SK-N-SH treated with all-trans-retinoic acid at 6 μM for 48 hours (cell line): ENCODE data around the gene KLRC2.
"Not testable (repeated sequence)": the region's sequence is repeated elsewhere in the genome, so short reads cannot be mapped to it uniquely, and the experiment has no call there.

Experiments
- ATAC-seq: fragments of 200-7000 bp; cut with Tn5 transposase; 3 replicates; pipeline ENCODE4 v1.9.1; 2020; ENCODE audit warnings: mild to moderate bottlenecking, moderate library complexity
- ARNTL ChIP-seq: fragments of 450-650 bp; formaldehyde crosslinking; IDR thresholded peaks from 2 replicates; pipeline ENCODE4 v1.5.0; 2020; ENCODE audit warnings: low read depth, mild to moderate bottlenecking, moderate library complexity, borderline replicate concordance
- BACH2 ChIP-seq: fragments of 250-450 bp; sonication (Bioruptor Pico); IDR thresholded peaks from 2 replicates; pipeline ENCODE4 v1.9.0; 2021; ENCODE audit warnings: mild to moderate bottlenecking, borderline replicate concordance
- CSDC2 ChIP-seq: fragments of 250-450 bp; sonication (Bioruptor Pico); IDR thresholded peaks from 2 replicates; pipeline ENCODE4 v1.5.0; 2020; ENCODE audit warnings: mild to moderate bottlenecking, moderate library complexity
- ESRRG ChIP-seq: fragments of 250-450 bp; sonication (Bioruptor Pico); IDR thresholded peaks from 2 replicates; pipeline ENCODE4 v1.6.1; 2021; ENCODE audit warnings: mild to moderate bottlenecking
- GLIS3 ChIP-seq: fragments of 250-450 bp; sonication (Bioruptor Pico); IDR thresholded peaks from 2 replicates; pipeline ENCODE4 v1.5.0; 2020; ENCODE audit warnings: mild to moderate bottlenecking, moderate library complexity
- ISL1 ChIP-seq: fragments of 250-450 bp; sonication (Bioruptor Pico); IDR thresholded peaks from 2 replicates; pipeline ENCODE4 v2.1.2; 2022; ENCODE audit warnings: mild to moderate bottlenecking, moderate library complexity
- PPARA ChIP-seq: fragments of 250-450 bp; sonication (Bioruptor Pico); IDR thresholded peaks from 2 replicates; pipeline ENCODE4 v1.5.0; 2020; ENCODE audit warnings: mild to moderate bottlenecking, borderline replicate concordance
- RARB ChIP-seq: fragments of 250-450 bp; sonication (Bioruptor Pico); IDR thresholded peaks from 2 replicates; pipeline ENCODE4 v1.8.0; 2021; ENCODE audit warnings: mild to moderate bottlenecking, moderate library complexity
- SNAI2 ChIP-seq: fragments of 250-450 bp; sonication (Bioruptor Pico); IDR thresholded peaks from 2 replicates; pipeline ENCODE4 v1.5.0; 2020; ENCODE audit warnings: mild to moderate bottlenecking, moderate library complexity
- TCF4 ChIP-seq: fragments of 250-450 bp; sonication (Bioruptor Pico); IDR thresholded peaks from 2 replicates; pipeline ENCODE4 v1.8.0; 2021; ENCODE audit warnings: mild to moderate bottlenecking, moderate library complexity, borderline replicate concordance
- ZC3H10 ChIP-seq: fragments of 250-450 bp; sonication (Bioruptor Pico); IDR thresholded peaks from 2 replicates; pipeline ENCODE4 v1.5.1; 2021; ENCODE audit warnings: mild to moderate bottlenecking, moderate library complexity
- ZFP3 ChIP-seq: fragments of 250-450 bp; sonication (Bioruptor Pico); IDR thresholded peaks from 2 replicates; pipeline ENCODE4 v1.5.0; 2020; ENCODE audit warnings: mild to moderate bottlenecking, moderate library complexity
- ZFP30 ChIP-seq: fragments of 450-650 bp; formaldehyde crosslinking; IDR thresholded peaks from 2 replicates; pipeline ENCODE4 v1.5.0; 2022; ENCODE audit warnings: mild to moderate bottlenecking, moderate library complexity
- ZNF70 ChIP-seq: fragments of 450-650 bp; formaldehyde crosslinking; IDR thresholded peaks from 2 replicates; pipeline ENCODE4 v1.5.0; 2020; ENCODE audit warnings: mild to moderate bottlenecking, moderate library complexity
- ZNF8 ChIP-seq: fragments of 450-650 bp; formaldehyde crosslinking; IDR thresholded peaks from 2 replicates; pipeline ENCODE4 v1.5.0; 2020; ENCODE audit warnings: mild to moderate bottlenecking, moderate library complexity
- TF ChIP-seq, protein P1 (sequence below): fragments of 250-450 bp; sonication (Bioruptor Pico); IDR thresholded peaks from 2 replicates; pipeline ENCODE4 v1.8.0; 2021; ENCODE audit warnings: low read depth, mild to moderate bottlenecking, moderate library complexity, borderline replicate concordance
- TF ChIP-seq, protein P2 (sequence below): fragments of 250-450 bp; sonication (Bioruptor Pico); IDR thresholded peaks from 2 replicates; pipeline ENCODE4 v1.5.1; 2021; ENCODE audit warnings: mild to moderate bottlenecking, moderate library complexity
- TF ChIP-seq, protein P3 (sequence below): fragments of 250-450 bp; sonication (Bioruptor Pico); IDR thresholded peaks from 2 replicates; pipeline ENCODE4 v1.8.0; 2020; ENCODE audit warnings: mild to moderate bottlenecking, moderate library complexity, borderline replicate concordance
- TF ChIP-seq, protein P4 (sequence below): fragments of 250-450 bp; sonication (Bioruptor Pico); IDR thresholded peaks from 2 replicates; pipeline ENCODE4 v1.5.1; 2020; ENCODE audit warnings: low read depth, mild to moderate bottlenecking, moderate library complexity
- TF ChIP-seq, protein P5 (sequence below): fragments of 250-450 bp; sonication (Bioruptor Pico); IDR thresholded peaks from 2 replicates; pipeline ENCODE4 v1.5.0; 2020; ENCODE audit warnings: mild to moderate bottlenecking, moderate library complexity

Gene KLRC2

DNA sequence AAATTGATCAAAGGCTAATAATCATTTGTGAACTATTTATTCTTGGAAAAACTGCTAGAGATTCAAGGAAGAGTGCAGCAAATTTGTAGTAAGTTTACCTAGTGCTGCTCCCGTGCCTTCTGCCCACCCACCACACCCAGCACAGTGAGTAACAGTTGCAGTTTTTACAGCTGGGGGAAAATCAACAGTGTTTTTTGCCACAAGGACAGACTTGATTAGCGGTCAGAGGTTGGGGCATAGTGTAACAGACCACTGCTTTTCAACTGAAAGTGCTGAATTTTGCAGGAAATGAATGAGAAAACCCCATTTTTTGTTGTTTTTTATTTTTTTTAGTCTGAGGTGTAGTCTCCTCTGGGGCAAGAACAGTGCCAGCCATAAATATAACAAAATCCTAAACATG, 38.5 kb downstream of the KLRC2 start:
- ATAC-seq: no peak
- TF ChIP-seq ESRRG (CRISPR knock-in tag) (no peak), ZFP30 (CRISPR knock-in tag) (no peak), PPARA (CRISPR knock-in tag) (no peak), SNAI2 (no peak), GLIS3 (no peak), ZC3H10 (CRISPR knock-in tag) (no peak), ZNF70 (CRISPR knock-in tag) (no peak), RARB (CRISPR knock-in tag) (no peak), ARNTL (no peak), ZFP3 (CRISPR knock-in tag) (no peak), ISL1 (CRISPR knock-in tag) (no peak), ZNF8 (CRISPR knock-in tag) (no peak), TCF4 (CRISPR knock-in tag) (no peak), CSDC2 (CRISPR knock-in tag) (no peak)
- TF ChIP-seq, protein P1, sequence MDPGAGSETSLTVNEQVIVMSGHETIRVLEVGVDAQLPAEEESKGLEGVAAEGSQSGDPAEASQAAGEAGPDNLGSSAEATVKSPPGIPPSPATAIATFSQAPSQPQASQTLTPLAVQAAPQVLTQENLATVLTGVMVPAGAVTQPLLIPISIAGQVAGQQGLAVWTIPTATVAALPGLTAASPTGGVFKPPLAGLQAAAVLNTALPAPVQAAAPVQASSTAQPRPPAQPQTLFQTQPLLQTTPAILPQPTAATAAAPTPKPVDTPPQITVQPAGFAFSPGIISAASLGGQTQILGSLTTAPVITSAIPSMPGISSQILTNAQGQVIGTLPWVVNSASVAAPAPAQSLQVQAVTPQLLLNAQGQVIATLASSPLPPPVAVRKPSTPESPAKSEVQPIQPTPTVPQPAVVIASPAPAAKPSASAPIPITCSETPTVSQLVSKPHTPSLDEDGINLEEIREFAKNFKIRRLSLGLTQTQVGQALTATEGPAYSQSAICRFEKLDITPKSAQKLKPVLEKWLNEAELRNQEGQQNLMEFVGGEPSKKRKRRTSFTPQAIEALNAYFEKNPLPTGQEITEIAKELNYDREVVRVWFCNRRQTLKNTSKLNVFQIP (CRISPR knock-in tag): no peak
- TF ChIP-seq, protein P2, sequence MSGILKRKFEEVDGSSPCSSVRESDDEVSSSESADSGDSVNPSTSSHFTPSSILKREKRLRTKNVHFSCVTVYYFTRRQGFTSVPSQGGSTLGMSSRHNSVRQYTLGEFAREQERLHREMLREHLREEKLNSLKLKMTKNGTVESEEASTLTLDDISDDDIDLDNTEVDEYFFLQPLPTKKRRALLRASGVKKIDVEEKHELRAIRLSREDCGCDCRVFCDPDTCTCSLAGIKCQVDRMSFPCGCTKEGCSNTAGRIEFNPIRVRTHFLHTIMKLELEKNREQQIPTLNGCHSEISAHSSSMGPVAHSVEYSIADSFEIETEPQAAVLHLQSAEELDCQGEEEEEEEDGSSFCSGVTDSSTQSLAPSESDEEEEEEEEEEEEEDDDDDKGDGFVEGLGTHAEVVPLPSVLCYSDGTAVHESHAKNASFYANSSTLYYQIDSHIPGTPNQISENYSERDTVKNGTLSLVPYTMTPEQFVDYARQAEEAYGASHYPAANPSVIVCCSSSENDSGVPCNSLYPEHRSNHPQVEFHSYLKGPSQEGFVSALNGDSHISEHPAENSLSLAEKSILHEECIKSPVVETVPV (CRISPR knock-in tag): no peak
- TF ChIP-seq, protein P3, sequence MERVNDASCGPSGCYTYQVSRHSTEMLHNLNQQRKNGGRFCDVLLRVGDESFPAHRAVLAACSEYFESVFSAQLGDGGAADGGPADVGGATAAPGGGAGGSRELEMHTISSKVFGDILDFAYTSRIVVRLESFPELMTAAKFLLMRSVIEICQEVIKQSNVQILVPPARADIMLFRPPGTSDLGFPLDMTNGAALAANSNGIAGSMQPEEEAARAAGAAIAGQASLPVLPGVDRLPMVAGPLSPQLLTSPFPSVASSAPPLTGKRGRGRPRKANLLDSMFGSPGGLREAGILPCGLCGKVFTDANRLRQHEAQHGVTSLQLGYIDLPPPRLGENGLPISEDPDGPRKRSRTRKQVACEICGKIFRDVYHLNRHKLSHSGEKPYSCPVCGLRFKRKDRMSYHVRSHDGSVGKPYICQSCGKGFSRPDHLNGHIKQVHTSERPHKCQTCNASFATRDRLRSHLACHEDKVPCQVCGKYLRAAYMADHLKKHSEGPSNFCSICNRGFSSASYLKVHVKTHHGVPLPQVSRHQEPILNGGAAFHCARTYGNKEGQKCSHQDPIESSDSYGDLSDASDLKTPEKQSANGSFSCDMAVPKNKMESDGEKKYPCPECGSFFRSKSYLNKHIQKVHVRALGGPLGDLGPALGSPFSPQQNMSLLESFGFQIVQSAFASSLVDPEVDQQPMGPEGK: no peak
- TF ChIP-seq, protein P4, sequence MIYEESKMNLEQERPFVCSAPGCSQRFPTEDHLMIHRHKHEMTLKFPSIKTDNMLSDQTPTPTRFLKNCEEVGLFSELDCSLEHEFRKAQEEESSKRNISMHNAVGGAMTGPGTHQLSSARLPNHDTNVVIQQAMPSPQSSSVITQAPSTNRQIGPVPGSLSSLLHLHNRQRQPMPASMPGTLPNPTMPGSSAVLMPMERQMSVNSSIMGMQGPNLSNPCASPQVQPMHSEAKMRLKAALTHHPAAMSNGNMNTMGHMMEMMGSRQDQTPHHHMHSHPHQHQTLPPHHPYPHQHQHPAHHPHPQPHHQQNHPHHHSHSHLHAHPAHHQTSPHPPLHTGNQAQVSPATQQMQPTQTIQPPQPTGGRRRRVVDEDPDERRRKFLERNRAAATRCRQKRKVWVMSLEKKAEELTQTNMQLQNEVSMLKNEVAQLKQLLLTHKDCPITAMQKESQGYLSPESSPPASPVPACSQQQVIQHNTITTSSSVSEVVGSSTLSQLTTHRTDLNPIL (CRISPR knock-in tag): no peak
- TF ChIP-seq, protein P5, sequence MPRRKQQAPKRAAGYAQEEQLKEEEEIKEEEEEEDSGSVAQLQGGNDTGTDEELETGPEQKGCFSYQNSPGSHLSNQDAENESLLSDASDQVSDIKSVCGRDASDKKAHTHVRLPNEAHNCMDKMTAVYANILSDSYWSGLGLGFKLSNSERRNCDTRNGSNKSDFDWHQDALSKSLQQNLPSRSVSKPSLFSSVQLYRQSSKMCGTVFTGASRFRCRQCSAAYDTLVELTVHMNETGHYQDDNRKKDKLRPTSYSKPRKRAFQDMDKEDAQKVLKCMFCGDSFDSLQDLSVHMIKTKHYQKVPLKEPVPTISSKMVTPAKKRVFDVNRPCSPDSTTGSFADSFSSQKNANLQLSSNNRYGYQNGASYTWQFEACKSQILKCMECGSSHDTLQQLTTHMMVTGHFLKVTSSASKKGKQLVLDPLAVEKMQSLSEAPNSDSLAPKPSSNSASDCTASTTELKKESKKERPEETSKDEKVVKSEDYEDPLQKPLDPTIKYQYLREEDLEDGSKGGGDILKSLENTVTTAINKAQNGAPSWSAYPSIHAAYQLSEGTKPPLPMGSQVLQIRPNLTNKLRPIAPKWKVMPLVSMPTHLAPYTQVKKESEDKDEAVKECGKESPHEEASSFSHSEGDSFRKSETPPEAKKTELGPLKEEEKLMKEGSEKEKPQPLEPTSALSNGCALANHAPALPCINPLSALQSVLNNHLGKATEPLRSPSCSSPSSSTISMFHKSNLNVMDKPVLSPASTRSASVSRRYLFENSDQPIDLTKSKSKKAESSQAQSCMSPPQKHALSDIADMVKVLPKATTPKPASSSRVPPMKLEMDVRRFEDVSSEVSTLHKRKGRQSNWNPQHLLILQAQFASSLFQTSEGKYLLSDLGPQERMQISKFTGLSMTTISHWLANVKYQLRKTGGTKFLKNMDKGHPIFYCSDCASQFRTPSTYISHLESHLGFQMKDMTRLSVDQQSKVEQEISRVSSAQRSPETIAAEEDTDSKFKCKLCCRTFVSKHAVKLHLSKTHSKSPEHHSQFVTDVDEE (CRISPR knock-in tag): no peak
- TF ChIP-seq, all 23 proteins: peak for 0

DNA sequence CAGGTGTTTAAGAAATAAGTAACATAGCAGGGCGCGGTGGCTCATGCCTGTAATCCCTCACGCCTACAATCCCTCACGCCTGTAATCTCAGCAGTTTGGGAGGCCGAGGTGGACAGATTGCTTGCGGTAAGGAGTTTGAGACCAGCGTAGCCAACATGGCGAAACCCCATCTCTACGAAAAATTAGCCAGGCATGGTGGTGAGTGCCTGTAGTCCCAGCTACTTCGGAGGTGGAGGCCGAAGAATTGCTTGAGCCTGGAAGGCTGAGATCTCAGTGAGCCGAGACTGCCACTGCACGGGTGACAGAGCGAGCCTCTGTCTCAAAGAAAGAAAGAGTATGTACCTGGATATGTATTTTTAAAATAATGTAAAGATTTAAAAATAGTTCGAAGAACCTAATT, 39.6 kb downstream of the KLRC2 start:
- ATAC-seq: not testable (repeated sequence)

DNA sequence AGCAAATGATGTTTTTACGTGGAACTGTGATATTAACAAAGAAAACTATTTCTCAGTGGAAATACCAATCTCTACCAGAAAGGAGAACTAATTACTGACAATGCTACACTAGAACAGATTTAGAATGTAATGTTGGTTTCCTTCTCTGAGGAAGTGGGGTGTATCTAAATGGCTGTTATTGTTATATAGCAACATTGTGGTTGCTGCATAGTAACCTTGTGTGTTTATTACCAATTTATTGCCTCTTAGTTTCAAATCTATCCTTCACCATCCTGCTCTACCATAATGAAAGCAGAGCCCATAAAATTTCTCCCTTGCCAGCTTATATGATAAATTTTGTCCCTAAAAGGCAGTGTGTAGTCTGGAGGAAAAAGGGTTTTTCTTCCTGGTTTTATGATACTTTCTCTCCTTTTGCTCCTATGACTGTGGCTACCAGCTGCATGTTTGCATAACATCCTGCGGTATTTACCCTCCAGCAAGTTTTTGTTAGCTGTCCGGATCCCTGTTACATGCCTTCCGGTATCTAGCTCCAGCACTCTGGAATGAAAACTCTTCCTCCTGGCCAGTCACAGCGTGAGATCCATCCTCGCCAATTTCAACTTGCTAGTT, 40.3 kb downstream of the KLRC2 start:
- ATAC-seq: no peak
- TF ChIP-seq ARNTL (no peak), ZC3H10 (CRISPR knock-in tag) (no peak), SNAI2 (no peak), BACH2 (CRISPR knock-in tag) (no peak), PPARA (CRISPR knock-in tag) (no peak), ZNF70 (CRISPR knock-in tag) (no peak)
- TF ChIP-seq, protein P5 (CRISPR knock-in tag): no peak

DNA sequence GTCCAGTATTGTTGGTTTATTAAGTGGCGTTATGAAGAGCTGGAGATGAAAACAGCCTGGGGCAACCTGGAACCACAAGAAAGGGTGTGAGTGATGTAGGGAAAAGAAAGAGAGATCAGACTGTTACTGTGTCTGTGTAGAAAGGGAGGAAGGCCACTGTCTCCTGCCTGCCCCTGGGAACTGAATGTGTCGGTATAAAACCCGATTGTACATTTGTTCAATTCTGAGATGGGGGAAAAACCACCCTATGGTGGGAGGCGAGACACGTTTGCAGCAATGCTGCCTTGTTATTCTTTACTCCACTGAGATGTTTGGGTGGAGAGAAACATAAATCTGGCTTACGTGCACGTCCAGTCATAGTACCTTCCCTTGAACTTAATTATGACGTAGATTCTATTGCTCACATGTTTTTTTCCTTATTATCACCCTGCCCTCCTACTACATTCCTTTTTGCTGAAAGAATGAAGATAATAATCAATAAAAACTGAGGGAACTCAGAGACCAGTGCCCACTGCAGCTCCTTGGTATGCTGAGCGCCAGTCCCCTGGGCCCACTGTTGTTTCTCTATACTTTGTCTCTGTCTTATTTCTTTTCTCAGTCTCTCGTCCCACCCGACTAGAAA, 41.2 kb downstream of the KLRC2 start:
- not testable (repeated sequence) for ATAC-seq
